Measurements from ENCODE around the gene BOLL. TPM values are rescaled to one million over a fixed set of nuclear protein-coding genes. Genes with fewer than 3 reads are reported as not detected.

The BOLL gene
- total and polyA plus RNA-seq, 2 donors from 2014 or later: not detected

GRCh38 chr2:197810016-197810415, 24.9 kb upstream of the BOLL start:
- Histone ChIP-seq H3K36me3 (ENCODE audit: control insufficient read depth in 2 of 3, insufficient read depth in 3 of 3, low read length in 3 of 3) (no peaks in the 10 kb centered on the region), H3K4me1 (ENCODE audit: control insufficient read depth in 2 of 3, insufficient read depth in 2 of 3, low read depth in 1 of 3, low read length in 3 of 3) (peaks cover 0 to 9% (median 6%) of the 10 kb centered on the region in 3 donors), H3K27ac (ENCODE audit: low read depth in 2 of 2, low read length in 2 of 2) (no peak overlapping the region), H3K27me3 (ENCODE audit: control insufficient read depth, insufficient read depth, low read length) (no peaks in the 10 kb centered on the region), H3K9ac (ENCODE audit: low read length in 3 of 3) (no peak overlapping the region), H3K4me3 (ENCODE audit: low read length in 3 of 3) (peak overlapping the region in 2 of 3 donors; percentile 7 to 10), H3K9me3 (ENCODE audit: control insufficient read depth in 2 of 3, insufficient read depth in 1 of 3, low read length in 3 of 3) (no peaks in the 10 kb centered on the region)
- FAIRE-seq: no peak
- peak in 1 of 5 donors; percentile 14 for DNase-seq
- intact Hi-C loops (cut with DNase I): no loop called here
- TF ChIP-seq, protein P1, sequence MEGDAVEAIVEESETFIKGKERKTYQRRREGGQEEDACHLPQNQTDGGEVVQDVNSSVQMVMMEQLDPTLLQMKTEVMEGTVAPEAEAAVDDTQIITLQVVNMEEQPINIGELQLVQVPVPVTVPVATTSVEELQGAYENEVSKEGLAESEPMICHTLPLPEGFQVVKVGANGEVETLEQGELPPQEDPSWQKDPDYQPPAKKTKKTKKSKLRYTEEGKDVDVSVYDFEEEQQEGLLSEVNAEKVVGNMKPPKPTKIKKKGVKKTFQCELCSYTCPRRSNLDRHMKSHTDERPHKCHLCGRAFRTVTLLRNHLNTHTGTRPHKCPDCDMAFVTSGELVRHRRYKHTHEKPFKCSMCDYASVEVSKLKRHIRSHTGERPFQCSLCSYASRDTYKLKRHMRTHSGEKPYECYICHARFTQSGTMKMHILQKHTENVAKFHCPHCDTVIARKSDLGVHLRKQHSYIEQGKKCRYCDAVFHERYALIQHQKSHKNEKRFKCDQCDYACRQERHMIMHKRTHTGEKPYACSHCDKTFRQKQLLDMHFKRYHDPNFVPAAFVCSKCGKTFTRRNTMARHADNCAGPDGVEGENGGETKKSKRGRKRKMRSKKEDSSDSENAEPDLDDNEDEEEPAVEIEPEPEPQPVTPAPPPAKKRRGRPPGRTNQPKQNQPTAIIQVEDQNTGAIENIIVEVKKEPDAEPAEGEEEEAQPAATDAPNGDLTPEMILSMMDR (IDR thresholded peaks at IDR 0.05; ENCODE audit: borderline replicate concordance, extremely low read depth, insufficient read depth): no peak

DNA sequence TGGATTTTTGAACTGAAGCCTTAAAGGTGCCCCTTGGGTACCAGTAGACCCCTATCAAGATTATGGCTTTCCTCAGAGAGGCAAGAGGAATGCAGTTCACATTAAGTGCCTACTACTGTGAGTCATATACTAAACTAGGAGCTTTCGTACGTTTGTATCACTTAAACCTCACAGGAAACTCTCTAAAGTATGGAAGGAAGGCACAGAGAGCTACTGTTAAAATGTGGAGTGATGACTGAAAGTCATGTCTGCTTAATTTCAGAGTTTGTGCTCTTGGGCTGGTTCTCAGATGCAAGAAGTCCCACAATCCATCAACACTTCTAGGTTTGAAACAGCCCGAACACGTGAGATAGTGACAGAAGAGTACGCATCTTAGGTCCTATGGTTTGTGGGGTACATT, 23.9 kb upstream of the BOLL start:
- H3K9me3 ChIP-seq (ENCODE audit: control insufficient read depth in 2 of 3, insufficient read depth in 1 of 3, low read length in 3 of 3): no peaks in the 10 kb centered on the region
- H3K9ac ChIP-seq (ENCODE audit: low read length in 3 of 3): no peak overlapping the region
- H3K4me3 ChIP-seq (ENCODE audit: low read length in 3 of 3): peak overlapping the region in 2 of 3 donors; percentile 21 to 36
- H3K36me3 ChIP-seq (ENCODE audit: control insufficient read depth in 2 of 3, insufficient read depth in 3 of 3, low read length in 3 of 3): no peaks in the 10 kb centered on the region
- FAIRE-seq: no peak
- TF ChIP-seq, protein P1 (IDR thresholded peaks at IDR 0.05; ENCODE audit: borderline replicate concordance, extremely low read depth, insufficient read depth): no peak
- DNase-seq: no peak
- peak overlapping the region in 1 of 2 donors; percentile 48 for H3K27ac ChIP-seq (ENCODE audit: low read depth in 2 of 2, low read length in 2 of 2)
- H3K27me3 ChIP-seq (ENCODE audit: control insufficient read depth, insufficient read depth, low read length): no peaks in the 10 kb centered on the region
- intact Hi-C loops (cut with DNase I): no loop called here
- H3K4me1 ChIP-seq (ENCODE audit: control insufficient read depth in 2 of 3, insufficient read depth in 2 of 3, low read depth in 1 of 3, low read length in 3 of 3): peaks cover under 1 to 9% (median 6%) of the 10 kb centered on the region in 3 donors

- FAIRE-seq (no peak), DNase-seq (peak in 1 of 5 donors; percentile 21)
- intact Hi-C loops (cut with DNase I): no loop called here
- Histone ChIP-seq H3K27ac (ENCODE audit: low read depth in 2 of 2, low read length in 2 of 2) (peak overlapping the region; percentile 61 to 73), H3K9ac (ENCODE audit: low read length in 3 of 3) (peak overlapping the region in 2 of 3 donors; percentile 61 to 72), H3K4me3 (ENCODE audit: low read length in 3 of 3) (peak overlapping the region; percentile 72 to 97 (median 76)), H3K27me3 (ENCODE audit: control insufficient read depth, insufficient read depth, low read length) (no peaks in the 10 kb centered on the region), H3K9me3 (ENCODE audit: control insufficient read depth in 2 of 3, insufficient read depth in 1 of 3, low read length in 3 of 3) (no peaks in the 10 kb centered on the region), H3K4me1 (ENCODE audit: control insufficient read depth in 2 of 3, insufficient read depth in 2 of 3, low read depth in 1 of 3, low read length in 3 of 3) (peaks cover 2 to 15% (median 3%) of the 10 kb centered on the region in 3 donors), H3K36me3 (ENCODE audit: control insufficient read depth in 2 of 3, insufficient read depth in 3 of 3, low read length in 3 of 3) (no peaks in the 10 kb centered on the region)
- TF ChIP-seq, protein P1 (IDR thresholded peaks at IDR 0.05; ENCODE audit: borderline replicate concordance, extremely low read depth, insufficient read depth): no peak
Observed at GRCh38 chr2:197805715-197806633, 20.9 kb upstream of the BOLL start.
